GM20431 (cell line): ENCODE data around the gene FOSL1.

Experiments
- in situ Hi-C: fragments of 300-500 bp; cut with MseI, MboI; formaldehyde crosslinking; loops from one replicate; pipeline ENCODE4 v1.15.0; 2020; ENCODE audit warnings: low sequenced_read_pairs; ENCODE audit not compliant: unreplicated experiment

The FOSL1 gene

DNA sequence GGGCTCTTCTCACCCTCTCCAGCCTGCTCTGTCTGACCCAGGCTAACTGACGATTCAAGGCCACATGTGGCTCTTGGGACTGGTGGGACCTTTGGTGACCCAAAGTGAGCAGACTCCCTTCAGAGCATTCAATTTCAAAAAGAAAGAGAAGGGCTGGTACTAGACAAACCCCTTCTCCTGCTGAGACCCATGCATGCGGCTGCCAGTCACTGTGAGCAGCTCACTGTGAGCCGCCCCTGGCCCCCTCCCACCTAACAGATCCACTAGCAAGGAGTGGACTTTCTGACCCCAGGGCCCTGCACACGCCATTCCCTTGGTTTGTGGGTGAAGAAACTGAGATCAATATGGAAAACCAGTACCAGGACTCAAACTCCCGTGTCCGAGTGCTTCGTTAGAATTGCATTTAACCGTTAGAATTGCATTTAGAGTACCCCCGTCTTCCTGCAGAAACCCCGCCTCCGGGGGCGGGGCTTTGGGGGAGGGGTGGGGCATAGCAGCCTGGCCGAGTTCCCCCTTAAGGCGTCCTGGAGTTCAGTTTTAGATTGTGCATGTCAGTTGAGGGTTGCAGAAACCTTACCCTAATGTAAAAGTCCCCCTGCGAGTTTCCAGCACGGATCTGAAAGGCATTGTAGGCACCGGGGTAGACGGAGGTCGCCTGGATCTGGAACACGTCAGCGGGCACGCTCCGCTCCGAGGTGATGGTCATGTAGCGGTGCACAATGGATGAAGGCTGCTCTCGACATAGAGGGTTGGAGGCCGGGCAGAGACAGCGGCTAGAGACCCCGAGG, 32.7 kb downstream of the FOSL1 start:
- in situ Hi-C loops, result no loop called here

DNA sequence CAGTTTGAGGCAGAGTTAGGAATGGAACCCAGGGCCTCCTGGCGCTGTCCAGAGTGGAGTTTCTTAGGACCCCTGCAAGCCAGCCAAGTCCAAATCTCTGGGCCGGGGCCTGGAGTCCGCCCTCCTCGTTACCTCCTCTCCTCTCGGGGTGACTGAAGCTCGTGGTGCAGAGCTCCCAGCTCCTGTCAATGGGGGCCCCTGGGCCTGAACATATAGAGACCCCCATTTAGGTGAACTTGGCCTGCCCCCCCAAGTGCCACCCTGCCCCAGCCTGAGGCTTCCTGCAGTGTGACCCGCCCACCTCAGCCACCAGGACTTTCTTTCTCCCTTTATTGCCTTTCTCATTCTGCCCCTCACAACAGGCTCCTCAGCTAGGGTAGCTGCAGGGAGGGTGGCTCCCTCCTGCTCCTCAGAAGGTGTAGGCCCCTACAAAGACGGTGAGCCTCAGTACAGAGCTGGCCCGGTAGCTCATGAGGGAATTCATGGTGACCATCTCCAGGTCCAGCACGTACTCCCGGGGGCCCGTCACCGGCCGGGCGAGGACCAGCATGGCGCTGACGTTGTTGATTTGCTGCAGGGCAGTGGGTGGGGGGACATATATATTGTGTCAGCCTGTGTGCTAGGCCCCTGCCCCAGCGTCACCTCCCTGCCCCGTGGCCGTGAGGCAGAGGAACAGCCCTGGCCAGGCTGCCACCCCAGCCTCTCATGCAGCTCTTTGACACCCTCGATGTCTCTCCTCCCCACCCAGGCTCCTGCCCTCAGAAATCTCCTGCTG, 33.5 kb downstream of the FOSL1 start:
- in situ Hi-C loops, result no loop called here

DNA sequence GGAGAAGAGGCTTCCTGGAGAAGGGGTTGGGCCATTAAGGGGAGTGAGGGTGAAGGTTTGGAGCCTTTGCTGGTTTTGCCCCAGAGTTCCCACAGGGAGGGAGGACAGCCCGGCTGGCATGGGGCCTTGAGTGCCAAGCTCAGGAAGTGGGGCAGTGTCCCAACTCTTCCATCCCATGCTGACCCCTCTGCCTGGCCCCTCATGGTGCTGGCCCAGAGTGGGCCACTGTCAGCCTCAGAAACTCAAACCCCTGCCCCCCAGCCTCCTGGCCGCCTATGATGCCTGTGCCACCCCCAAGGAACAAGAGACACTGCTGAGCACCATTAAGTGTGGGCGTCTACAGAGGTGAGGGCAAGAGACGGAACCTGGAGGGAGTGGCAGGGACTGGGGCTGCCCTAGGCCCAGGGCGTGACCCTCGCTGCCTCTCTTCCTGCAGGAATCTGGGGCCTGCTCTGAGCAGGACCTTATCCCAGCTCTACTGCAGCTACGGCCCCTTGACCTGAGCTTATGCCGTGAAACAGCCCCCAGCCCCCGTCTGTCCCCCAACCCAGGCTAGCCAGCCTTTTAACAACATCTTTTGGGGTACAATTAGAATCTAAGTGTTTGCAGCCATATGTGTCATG, 34.5 kb downstream of the FOSL1 start:
- in situ Hi-C loops, result no loop called here

DNA sequence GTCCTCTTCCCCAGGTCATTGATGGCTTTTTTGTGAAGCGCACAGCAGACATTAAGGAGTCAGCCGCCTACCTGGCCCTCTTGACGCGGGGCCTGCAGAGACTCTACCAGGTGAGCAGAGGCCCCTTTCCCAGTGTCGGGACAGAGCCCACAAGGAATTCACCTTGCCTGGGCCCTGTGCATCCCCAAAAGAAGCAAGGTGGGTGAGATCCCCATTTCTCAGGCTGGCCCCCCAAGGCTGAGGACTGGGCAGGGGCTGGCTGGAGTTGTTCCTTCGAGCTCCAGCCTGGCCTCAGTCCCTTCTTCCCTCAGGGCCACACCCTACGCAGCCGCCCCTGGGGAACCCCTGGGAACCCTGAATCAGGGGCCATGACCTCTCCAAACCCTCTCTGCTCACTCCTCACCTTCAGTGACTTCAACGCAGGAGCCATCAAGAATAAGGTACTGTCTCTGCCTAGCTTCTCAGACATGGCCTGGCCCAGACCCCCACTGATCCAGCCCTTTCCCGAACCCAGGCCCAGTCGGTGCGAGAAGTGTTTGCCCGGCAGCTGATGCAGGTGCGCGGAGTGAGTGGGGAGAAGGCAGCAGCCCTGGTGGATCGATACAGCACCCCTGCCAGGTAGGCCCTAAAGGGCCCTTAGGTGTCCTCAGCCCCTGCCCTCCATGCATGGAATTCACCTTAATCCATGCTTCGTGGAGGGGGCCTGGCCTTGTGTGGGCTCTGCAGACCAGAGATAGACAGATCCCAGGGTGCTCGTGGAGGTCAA, 35.3 kb downstream of the FOSL1 start:
- in situ Hi-C loops, result no loop called here

DNA sequence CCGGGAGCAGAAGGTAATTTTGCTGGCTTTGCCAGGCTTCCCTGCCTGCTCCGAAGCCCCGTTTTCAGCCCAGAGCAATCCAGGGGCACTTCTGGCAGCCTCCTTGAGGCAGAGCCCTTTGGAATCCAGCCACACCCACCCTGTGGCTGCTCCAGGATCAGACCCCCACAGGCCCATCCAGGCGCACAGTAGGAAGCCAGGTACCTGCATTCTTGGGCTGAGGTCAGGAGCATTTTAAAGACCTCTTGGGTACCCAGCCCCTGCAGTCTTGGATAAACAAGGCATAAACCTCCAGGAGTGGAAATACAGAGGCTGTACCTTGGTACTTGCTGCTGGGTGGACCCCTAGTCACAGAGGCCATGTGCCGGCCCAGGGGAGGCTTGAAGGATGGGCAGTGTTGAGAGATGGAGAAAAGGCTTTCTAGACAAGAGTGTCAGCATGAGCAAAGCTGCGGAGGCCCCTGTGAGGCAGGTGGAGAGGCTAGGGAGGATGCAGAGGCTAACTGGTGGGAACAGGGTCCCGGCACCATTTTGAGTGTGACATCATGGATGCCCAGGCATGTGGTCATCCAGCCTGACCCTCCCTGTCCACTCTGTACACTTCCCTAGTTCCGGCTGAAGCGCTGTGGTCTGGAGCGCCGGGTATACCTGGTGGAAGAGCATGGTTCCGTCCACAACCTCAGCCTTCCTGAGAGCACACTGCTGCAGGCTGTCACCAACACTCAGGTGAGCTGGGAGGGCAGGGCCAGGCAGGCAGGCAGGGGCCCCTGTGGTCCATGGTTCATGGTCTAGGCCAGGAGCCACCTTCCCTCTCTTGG, 36.1 kb downstream of the FOSL1 start:
- in situ Hi-C loops, result no loop called here

DNA sequence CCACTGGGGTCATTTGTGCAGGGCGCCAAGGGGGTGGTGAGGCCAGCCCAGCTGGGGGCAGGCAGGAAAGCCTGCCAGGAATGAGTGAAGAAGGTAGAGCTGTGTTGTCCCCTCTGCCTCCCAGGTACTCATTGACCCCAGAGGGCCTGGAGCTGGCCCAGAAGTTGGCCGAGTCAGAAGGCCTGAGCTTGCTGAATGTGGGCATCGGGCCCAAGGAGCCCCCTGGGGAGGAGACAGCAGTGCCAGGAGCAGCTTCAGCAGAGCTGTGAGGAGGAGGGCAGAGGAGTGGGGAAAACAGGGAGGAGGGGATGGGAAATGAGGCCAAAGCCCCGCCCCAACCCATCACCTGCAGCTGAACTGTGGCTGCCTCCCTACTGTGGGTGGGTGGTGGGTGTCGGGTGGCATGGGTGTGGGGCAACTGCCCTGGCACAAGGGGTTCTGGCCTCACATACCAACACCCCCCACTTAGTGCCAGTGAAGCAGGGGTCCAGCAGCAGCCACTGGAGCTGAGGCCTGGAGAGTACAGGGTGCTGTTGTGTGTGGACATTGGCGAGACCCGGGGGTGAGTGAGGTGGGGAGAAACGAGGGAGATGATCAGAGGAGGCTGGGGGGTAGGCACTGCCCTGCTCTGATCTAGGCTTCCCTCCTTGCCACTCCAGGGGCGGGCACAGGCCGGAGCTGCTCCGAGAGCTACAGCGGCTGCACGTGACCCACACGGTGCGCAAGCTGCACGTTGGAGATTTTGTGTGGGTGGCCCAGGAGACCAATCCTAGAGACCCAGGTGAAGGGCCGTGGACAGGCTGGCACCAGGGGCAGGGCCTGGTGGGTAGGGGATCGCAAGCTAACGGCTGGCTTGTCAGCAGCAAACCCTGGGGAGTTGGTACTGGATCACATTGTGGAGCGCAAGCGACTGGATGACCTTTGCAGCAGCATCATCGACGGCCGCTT, 37.0 kb downstream of the FOSL1 start:
- in situ Hi-C loops, result no loop called here

DNA sequence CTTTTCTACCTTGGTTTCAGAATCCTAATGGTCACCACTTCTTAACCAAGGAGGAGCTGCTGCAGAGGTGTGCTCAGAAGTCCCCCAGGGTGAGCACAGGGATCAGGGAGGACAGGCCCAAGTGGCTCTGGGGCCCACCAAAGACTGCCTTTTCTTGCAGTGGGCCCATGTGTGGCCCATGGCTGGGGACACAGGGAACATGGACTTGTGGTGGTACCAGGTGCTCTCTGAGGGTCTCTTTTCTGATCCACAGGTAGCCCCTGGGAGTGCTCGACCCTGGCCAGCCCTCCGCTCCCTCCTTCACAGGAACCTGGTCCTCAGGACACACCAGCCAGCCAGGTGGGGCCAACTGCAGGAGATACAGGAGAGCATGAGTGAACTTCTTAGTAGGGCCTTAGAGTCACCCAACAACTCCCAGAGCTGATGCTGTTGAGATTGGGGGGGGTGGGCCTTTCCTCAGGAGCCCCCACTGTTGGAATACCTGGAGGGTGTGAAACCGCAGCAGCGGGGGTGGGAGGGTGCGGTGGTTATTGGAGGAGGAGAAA, 37.9 kb downstream of the FOSL1 start:
- in situ Hi-C loops, result no loop called here

DNA sequence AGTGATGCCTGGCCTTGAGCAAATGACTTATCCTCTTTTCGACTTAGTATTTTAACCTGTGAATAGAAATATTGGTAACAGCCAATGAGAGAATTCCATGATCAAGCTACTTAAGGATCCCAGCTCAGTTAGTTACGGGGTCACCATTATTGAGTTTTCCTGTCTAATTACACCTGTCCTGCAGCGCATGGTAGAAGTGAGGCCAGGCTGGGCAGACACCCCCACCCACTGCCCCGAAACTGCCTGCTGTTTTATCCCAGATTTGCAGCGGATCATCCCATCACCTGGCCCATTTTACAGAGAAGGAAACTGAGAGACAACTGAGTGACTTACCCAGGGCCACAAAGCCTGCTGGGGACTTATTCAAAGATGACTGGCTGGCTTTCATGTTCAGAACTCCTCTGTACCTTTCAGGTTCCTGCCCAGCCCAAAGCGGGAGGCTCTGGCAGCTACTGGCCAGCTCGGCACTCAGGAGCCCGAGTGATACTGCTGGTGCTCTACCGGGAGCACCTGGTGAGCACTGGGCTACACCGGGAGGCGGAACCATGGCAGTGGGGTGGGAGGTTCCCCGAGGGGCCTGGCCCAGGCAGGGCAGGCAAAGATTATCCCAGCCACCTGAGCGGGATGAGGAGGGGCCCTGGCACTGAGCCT, 38.5 kb downstream of the FOSL1 start:
- in situ Hi-C loops, result no loop called here

DNA sequence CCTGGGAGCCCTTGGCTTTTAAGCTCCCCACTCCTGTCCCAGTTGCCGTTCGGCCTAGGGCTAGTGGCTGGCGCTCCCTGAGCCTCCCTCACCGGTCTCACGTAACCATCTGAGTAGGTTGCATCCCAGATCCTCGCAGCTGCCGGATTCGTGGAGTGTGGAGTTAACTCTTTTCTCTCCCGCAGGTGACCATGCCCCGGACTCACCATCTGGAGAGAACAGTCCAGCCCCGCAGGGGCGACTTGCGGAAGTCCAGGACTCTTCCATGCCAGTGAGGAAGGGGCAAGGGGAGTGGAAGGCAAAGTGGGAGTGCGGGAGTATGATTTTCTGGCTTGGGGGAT, 39.1 kb downstream of the FOSL1 start:
- in situ Hi-C loops, result no loop called here

DNA sequence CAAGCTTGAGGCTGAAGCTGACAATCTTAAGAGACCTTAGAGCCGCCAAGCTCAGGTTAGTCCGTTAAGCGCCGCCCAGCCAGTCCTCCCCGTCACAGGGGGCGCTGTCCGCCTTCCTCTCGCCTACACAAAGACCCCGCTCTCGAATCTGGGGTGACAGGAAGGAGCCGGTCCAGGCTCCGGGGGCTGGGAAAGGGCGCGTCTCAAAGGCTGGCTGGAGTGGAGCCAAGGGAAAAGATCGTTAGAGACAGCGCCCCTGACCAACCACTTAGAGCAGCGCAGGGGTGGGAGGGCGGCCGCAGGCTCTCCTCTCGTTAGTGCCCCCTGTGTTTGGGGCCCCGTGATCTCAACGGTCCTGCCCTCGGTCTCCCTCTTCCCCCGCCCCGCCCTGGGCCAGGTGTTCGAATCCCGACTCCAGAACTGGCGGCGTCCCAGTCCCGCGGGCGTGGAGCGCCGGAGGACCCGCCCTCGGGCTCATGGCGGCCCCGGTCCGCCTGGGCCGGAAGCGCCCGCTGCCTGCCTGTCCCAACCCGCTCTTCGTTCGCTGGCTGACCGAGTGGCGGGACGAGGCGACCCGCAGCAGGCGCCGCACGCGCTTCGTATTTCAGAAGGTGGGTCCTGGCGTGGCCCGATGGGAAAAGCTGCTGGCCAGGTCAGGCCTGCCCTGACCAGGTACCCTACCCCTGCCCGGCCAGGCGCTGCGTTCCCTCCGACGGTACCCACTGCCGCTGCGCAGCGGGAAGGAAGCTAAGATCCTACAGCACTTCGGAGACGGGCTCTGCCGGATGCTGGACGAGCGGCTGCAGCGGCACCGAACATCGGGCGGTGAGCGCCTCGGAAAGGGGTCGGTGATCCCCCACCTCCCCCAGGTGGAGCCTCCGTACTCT, 39.7 kb downstream of the FOSL1 start, which contains the start of gene MUS81:
Gene MUS81 (plus strand): TSS at position 156 of the 887 bp plus-strand sequence. CDS start 321 bp downstream, at position 477.
- in situ Hi-C loops, result no loop called here

DNA sequence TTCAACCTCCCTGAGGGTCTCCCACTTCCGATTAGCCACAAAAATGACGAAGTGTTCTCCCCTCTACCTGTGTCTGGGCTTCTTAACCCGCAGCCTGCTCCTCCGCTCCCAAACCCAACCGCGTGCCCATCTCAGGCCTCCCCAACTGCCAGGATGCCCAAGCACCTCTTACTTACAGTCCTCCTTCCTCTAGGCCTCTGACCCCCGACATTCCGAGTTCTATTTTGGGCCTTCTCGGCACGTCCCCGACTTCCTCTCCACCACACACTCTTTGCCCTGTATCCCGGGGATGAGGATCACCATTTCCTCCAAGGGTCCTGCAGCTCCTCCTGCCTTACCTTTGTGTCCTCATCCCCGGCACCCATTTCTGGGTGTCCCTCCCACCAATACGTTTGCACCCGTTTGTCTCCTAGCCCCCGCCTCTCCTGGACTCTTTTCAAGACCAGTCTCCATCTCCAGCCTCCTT, 40.3 kb downstream of the FOSL1 start:
- in situ Hi-C loops, result no loop called here

DNA sequence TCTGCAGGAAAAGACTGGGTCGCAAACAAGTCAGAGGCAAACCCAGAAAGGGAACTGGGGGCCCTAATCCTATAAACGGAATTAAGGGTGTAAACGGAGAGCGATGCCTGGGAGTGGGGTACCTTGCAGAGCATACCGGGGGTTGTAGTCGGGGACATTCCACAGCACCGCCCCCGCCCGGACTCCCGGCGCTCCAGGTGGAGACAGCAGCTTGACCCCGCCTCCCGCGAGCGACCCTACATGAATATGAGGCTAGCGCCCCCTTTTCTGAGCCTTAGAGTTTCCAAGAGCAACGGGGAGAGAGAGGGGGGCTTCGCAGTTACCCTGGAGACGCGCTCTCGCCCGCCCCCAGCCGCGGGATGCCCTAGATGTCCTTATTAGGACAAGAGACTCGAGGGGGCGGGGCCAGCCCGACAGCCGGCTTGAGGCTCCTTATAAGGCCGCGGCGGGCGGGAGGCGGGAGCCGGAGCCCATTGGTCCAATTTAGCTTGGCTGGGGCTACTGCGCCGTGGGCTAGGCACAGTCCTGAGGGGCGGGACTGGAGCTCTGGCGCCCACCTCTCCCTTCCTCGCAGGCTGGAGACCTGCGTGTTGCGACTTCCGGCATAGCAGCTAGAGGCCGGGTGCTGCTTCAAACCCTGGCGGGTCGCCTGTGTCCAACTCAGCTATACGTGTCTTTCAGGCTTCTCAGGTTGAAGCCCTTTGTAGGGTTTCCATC, 40.9 kb downstream of the FOSL1 start:
- in situ Hi-C loops, result no loop called here

DNA sequence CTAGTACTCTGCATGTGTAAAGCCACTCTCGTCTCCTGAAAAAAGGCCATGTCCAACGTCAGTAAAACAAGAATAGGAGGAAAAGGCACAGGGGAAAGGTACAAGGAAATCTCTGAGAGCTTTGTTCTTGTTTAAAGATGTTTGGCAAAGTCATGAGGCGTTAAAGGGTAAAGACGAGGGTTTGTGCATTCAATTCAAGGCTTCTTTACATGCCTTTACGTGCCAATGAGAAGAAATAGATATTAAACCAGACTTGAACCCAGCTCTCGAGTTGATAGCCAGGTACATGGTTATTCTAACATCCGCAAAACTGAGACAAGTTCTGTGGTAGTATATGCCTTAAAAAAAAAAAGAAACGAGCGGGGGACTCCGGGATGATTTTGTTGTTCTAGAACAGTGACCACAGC, 41.5 kb downstream of the FOSL1 start:
- in situ Hi-C loops, result no loop called here

DNA sequence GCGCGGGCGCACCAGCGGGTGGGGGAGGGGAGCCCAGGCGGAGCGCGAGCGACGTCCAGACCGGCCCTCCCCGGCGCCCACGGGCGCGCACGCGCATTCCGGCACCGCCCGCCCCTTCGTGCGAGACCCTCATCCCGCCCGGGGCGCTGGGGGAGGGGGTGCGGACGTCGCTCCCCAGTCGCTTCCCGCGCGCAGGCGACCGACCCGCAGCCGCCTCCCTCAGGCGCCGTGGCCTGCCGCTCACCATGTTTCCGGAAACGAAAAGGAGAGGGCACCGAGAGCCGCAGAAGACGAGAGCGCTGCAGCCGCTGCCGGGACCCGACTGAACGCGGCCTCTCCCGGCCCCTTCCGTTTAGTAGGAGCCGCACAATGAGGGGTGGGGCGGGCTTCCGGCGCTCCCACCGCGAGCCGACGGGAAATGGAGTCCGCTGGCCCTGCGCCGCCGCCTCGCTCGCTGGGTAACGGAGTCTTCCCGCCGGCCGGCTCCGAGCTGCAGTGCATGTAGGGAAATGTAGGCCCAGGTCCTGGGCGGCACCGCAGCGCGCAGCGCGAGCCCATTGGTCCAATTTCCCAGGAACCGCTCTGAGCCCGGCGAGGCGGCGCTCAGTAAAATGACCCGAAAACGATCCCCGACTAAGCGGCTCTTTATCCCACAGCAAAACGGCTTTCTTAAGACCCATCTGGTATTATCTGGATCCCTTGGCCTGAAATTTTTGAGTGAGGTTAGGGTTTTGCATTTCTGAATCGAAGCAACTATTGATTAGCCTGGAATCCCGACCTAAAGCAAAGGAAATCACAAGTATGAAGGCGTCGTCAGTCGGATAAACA, 42.1 kb downstream of the FOSL1 start, which contains the start of gene CFL1:
Gene CFL1 (minus strand): TSS at position 328 of the 828 bp plus-strand sequence. CDS start 81 bp downstream, at position 247.
- in situ Hi-C loops, result no loop called here

DNA sequence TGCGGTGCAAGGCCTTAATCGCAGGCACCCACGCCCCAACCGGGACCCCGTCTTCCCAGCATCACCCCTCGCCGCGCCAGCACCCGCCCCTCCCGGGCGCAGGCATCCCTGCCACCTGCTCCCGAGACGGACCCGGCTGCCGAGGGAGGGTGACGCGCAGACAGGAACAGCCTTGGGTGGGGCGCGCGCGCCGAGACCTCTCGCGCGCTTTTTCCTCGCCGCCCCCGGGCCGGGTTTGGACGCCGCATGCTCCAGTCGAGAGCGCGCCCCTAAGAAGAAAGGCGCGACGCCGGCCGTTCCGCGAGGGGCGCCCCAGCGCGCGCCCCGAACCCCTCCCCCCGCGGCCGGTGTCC, 42.7 kb downstream of the FOSL1 start:
- in situ Hi-C loops, result no loop called here
